ENCODE results near the gene ATOH8. TPM values are rescaled to one million over a fixed set of nuclear protein-coding genes. Genes with fewer than 3 reads are reported as not detected.

ATOH8 gene
- total RNA-seq, 1 donor from 2014 or later: 7.7 TPM

DNA sequence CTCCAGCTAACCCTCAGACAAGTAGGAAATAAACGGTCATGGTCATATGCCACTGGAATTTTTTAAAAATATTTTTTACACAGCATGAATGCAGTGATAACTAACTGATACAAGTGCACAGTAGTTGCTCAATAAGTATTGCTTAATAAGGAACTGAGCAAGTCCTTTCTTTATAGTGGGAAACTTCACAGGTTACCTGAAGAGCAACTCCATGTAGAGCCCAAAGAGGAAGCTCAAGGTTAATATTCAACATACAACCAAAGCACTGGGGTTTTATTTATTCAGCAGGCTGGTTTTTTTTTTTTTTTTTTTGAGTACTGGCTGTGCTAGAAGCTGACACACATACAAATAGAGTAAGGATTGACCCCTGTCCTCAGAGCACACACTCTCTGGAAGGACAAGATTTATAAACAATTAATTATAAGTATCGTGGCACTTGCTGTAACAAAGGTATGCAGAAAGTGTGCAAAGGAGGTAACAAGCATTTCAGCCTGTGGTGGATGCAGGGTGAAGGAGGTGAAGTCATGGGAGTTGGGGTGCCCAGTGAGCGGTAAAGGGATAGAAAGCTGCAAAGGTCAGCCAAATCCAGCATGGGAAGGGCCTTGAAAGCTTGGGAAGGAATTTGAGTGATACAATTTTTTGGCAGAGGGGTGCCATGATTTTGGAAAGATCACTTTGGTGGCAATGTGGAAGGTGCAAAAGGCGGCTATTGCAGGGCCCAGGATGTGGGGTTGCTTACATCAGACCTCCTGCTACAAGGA lies 52.7 kb downstream of the ATOH8 start:
- H3K4me1 Mint-ChIP-seq: no peaks in the 10 kb centered on the region
- no peak overlapping the region for H3K4me3 Mint-ChIP-seq
- H3K27ac Mint-ChIP-seq (ENCODE audit: unreplicated experiment): no peak overlapping the region
- no peaks in the 10 kb centered on the region for H3K9me3 Mint-ChIP-seq
- no peak for DNase-seq (ENCODE audit: low read depth, low spot score)
- no peaks in the 10 kb centered on the region for H3K36me3 Mint-ChIP-seq (ENCODE audit: low read depth)
- no peaks in the 10 kb centered on the region for H3K27me3 Mint-ChIP-seq (ENCODE audit: low read depth)
- TF ChIP-seq CTCF (conservative IDR thresholded peaks at IDR 0.05): no peak

- TF ChIP-seq CTCF (conservative IDR thresholded peaks at IDR 0.05): no peak
- DNase-seq (ENCODE audit: low read depth, low spot score): no peak
- Mint-ChIP-seq H3K9me3 (no peaks in the 10 kb centered on the region), H3K27ac (ENCODE audit: unreplicated experiment) (no peak overlapping the region), H3K36me3 (ENCODE audit: low read depth) (no peaks in the 10 kb centered on the region), H3K4me3 (no peak overlapping the region), H3K4me1 (no peaks in the 10 kb centered on the region), H3K27me3 (ENCODE audit: low read depth) (no peaks in the 10 kb centered on the region)
These were observed 54.0 kb downstream of the ATOH8 start for GRCh38 chr2:85807756-85808155.

- Mint-ChIP-seq H3K36me3 (ENCODE audit: low read depth) (no peaks in the 10 kb centered on the region), H3K4me3 (no peak overlapping the region), H3K4me1 (no peaks in the 10 kb centered on the region), H3K9me3 (no peaks in the 10 kb centered on the region), H3K27ac (ENCODE audit: unreplicated experiment) (peak overlapping the region; percentile 35), H3K27me3 (ENCODE audit: low read depth) (no peaks in the 10 kb centered on the region)
- DNase-seq (ENCODE audit: low read depth, low spot score): no peak
- TF ChIP-seq CTCF (conservative IDR thresholded peaks at IDR 0.05): no peak
These were observed 56.8 kb downstream of the ATOH8 start for GRCh38 chr2:85810371-85811179.

GRCh38 chr2:85811180-85812093 lies 57.6 kb downstream of the ATOH8 start:
- no peak overlapping the region for H3K4me3 Mint-ChIP-seq
- TF ChIP-seq CTCF (conservative IDR thresholded peaks at IDR 0.05): no peak
- H3K4me1 Mint-ChIP-seq: no peaks in the 10 kb centered on the region
- no peaks in the 10 kb centered on the region for H3K9me3 Mint-ChIP-seq
- no peaks in the 10 kb centered on the region for H3K27me3 Mint-ChIP-seq (ENCODE audit: low read depth)
- no peak for DNase-seq (ENCODE audit: low read depth, low spot score)
- H3K36me3 Mint-ChIP-seq (ENCODE audit: low read depth): no peaks in the 10 kb centered on the region
- H3K27ac Mint-ChIP-seq (ENCODE audit: unreplicated experiment): no peak overlapping the region

GRCh38 chr2:85812094-85812735 lies 58.4 kb downstream of the ATOH8 start:
- no peaks in the 10 kb centered on the region for H3K27me3 Mint-ChIP-seq (ENCODE audit: low read depth)
- DNase-seq (ENCODE audit: low read depth, low spot score): no peak

More at GRCh38 chr2:85812094-85812735, 58.4 kb downstream of the ATOH8 start:
- Mint-ChIP-seq H3K4me1 (no peaks in the 10 kb centered on the region), H3K36me3 (ENCODE audit: low read depth) (no peaks in the 10 kb centered on the region), H3K27ac (ENCODE audit: unreplicated experiment) (no peak overlapping the region), H3K4me3 (no peak overlapping the region), H3K9me3 (no peaks in the 10 kb centered on the region)
- no peak for TF ChIP-seq CTCF (conservative IDR thresholded peaks at IDR 0.05)

Measured in neural crest cell (in vitro differentiated cells).